AG04449 (cell line): ENCODE data around the gene CECR2.

Experiments used
- CTCF ChIA-PET: fragments of 350-600 bp; formaldehyde crosslinking; extraction: SDS; loops from one replicate; lab custom pipeline; 2021; ENCODE audit warnings: antibody characterized with exemption; lab: Yijun Ruan, JAX
- POLR2A ChIA-PET: fragments of 400-600, 350-600 bp; formaldehyde crosslinking; extraction: SDS; loops from one replicate; lab custom pipeline; 2020; ENCODE audit warnings: antibody characterized with exemption, inconsistent platforms; lab: Yijun Ruan, JAX
- DNase-seq: peaks from one replicate; pipeline ENCODE4 v3.0.0-alpha.2; 2010; ENCODE audit warnings: low read depth, low spot score
- H3K4me3 ChIP-seq: 2 replicates; pipeline ENCODE4 v1.5.1; 2011; ENCODE audit warnings: low read depth, mild to moderate bottlenecking, control low read depth, low read length
- TF ChIP-seq, protein P1 (sequence below): IDR thresholded peaks from one replicate; pipeline ENCODE4 v1.5.1; 2011; ENCODE audit warnings: mild to moderate bottlenecking, moderate library complexity, low read length, control low read depth, inconsistent platforms; ENCODE audit not compliant: insufficient read depth; ENCODE audit errors: missing control alignments

Gene CECR2

GRCh38 chr22:17536269-17536668 is 167.0 kb downstream of the CECR2 start:
- TF ChIP-seq, protein P1, sequence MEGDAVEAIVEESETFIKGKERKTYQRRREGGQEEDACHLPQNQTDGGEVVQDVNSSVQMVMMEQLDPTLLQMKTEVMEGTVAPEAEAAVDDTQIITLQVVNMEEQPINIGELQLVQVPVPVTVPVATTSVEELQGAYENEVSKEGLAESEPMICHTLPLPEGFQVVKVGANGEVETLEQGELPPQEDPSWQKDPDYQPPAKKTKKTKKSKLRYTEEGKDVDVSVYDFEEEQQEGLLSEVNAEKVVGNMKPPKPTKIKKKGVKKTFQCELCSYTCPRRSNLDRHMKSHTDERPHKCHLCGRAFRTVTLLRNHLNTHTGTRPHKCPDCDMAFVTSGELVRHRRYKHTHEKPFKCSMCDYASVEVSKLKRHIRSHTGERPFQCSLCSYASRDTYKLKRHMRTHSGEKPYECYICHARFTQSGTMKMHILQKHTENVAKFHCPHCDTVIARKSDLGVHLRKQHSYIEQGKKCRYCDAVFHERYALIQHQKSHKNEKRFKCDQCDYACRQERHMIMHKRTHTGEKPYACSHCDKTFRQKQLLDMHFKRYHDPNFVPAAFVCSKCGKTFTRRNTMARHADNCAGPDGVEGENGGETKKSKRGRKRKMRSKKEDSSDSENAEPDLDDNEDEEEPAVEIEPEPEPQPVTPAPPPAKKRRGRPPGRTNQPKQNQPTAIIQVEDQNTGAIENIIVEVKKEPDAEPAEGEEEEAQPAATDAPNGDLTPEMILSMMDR = no peak
- CTCF ChIA-PET = interaction anchor here (0.9 to 1.6 kb wide), 4 partner anchors 10 to 461 kb away, joined by 3 read pairs; no protein-coding TSS in a partner anchor
- no peak overlapping the region for H3K4me3 ChIP-seq
- POLR2A ChIA-PET = no interaction called here
- no peak for DNase-seq

DNA sequence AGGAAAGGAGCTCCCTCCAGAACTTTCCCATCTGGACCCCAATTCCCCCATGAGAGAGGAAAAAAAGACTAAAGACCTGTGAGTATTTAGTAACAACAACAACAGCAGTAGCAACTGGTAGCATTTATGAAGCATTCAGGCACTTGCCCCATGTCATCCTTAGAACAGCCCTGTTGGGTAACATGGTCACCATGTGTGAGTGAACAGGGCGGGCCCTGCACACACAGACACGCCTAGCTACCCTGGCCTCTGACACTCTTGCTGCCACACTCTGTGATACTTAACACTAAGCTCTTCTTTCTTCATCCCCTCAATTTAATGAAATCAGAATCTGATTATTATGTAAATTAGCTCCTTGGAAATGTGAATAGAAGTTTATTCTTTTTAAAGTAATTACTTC is 167.9 kb downstream of the CECR2 start:
- POLR2A ChIA-PET = no interaction called here
- TF ChIP-seq, protein P1 = no peak
- no peak for DNase-seq
- CTCF ChIA-PET = interaction anchor here (0.9 to 1.6 kb wide), 3 partner anchors 9 to 462 kb away, joined by 3 read pairs; no protein-coding TSS in a partner anchor
- H3K4me3 ChIP-seq = no peak overlapping the region

- TF ChIP-seq, protein P1 = no peak
- CTCF ChIA-PET = no interaction called here
- no peak overlapping the region for H3K4me3 ChIP-seq
- POLR2A ChIA-PET = no interaction called here
- no peak for DNase-seq
Observed at GRCh38 chr22:17540481-17540880, 171.2 kb downstream of the CECR2 start.

DNA sequence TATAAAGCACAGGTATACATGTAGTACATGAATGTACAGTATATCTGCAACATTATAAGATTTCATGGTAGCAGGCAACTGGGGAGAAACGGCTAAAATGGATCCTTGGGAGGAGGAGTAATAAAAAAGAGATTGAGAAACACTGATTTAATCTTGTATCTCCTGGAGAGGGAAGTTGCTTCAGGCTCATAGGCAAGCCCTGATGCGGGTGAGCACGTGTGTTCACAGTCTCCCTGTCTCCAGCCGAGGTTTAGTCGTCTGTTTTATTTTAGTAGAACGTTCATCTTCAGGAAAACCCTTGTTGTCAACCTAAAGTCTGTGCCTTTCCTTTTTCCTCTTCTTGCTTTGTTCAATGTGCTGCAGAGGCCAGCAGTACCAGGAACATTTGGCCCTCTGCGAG is 172.2 kb downstream of the CECR2 start:
- TF ChIP-seq, protein P1 = no peak
- CTCF ChIA-PET = interaction anchor here (1.7 kb wide), 1 partner anchor 17 kb away, joined by 4 read pairs; no protein-coding TSS in a partner anchor
- H3K4me3 ChIP-seq = no peak overlapping the region
- POLR2A ChIA-PET = no interaction called here
- no peak for DNase-seq

DNA sequence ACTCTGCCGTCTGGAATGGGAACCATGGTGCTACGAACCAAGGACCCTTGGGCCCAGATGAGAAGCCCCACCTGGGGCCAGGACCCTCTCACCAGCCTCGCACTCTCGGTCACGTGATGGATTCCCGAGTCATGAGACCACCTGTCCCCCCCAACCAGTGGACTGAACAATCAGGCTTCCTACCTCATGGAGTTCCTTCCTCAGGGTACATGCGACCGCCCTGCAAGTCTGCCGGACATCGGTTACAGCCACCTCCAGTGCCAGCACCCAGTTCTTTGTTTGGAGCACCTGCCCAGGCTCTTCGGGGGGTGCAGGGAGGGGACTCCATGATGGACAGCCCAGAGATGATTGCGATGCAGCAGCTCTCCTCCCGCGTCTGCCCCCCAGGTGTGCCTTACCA is 173.2 kb downstream of the CECR2 start:
- TF ChIP-seq, protein P1 = no peak
- no peak overlapping the region for H3K4me3 ChIP-seq
- DNase-seq = no peak
- ChIA-PET POLR2A (no interaction called here), CTCF (interaction anchor here (1.7 kb wide), 1 partner anchor 16 kb away, joined by 4 read pairs; no protein-coding TSS in a partner anchor)

DNA sequence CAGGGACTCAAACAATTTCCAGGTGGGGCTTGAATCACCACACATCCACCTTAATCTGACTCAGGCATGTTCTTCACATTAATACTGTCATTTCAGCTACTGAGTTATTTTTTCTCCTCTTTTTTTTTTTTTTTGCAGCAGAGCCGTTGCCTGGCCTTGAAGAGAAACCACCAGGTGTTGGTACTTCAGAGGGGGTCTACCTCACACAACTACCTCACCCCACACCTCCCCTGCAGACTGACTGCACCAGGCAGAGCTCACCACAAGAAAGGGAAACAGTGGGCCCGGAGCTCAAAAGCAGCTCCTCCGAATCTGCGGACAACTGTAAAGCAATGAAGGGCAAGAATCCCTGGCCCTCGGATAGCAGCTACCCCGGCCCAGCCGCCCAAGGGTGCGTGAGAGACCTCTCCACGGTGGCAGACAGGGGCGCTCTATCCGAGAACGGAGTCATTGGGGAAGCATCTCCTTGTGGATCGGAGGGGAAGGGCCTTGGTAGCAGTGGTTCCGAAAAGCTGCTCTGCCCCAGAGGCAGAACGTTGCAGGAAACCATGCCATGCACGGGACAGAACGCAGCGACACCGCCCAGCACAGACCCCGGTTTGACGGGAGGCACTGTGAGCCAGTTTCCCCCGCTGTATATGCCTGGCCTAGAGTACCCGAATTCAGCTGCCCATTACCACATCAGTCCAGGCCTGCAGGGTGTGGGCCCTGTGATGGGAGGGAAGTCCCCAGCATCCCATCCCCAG is 178.9 kb downstream of the CECR2 start:
- POLR2A ChIA-PET = no interaction called here

More for the DNA sequence above, 178.9 kb downstream of the CECR2 start:
- no peak overlapping the region for H3K4me3 ChIP-seq
- DNase-seq = no peak
- TF ChIP-seq, protein P1 = no peak
- CTCF ChIA-PET = interaction anchor here (1.3 kb wide), 1 partner anchor 11 kb away, joined by 3 read pairs; no protein-coding TSS in a partner anchor
